ENCODE data around the gene KCNJ9. TPM values are rescaled to one million over a fixed set of nuclear protein-coding genes. Genes with fewer than 3 reads are reported as not detected.

Gene KCNJ9
- total RNA-seq, 1 donor from 2014 or later: not detected

- DNase-seq (ENCODE audit: low spot score in 2 of 2, unreplicated experiment in 2 of 2): no peak
- Mint-ChIP-seq H3K36me3 (no peaks in the 10 kb centered on the region), H3K4me1 (peaks cover 6% of the 10 kb centered on the region), H3K27ac (no peak overlapping the region), H3K4me3 (no peak overlapping the region), H3K27me3 (ENCODE audit: low read depth) (peaks cover 48% of the 10 kb centered on the region), H3K9me3 (no peaks in the 10 kb centered on the region)
- TF ChIP-seq CTCF (IDR thresholded peaks at IDR 0.05; ENCODE audit: unreplicated experiment): no peak
These were observed 13.1 kb upstream of the KCNJ9 start for GRCh38 chr1:160068225-160068624.

- peaks cover 6% of the 10 kb centered on the region for H3K4me1 Mint-ChIP-seq
- DNase-seq (ENCODE audit: low spot score in 2 of 2, unreplicated experiment in 2 of 2): no peak
- H3K27ac Mint-ChIP-seq: no peak within 1 kb of the TSS
- peaks cover 54% of the 10 kb centered on the region for H3K27me3 Mint-ChIP-seq (ENCODE audit: low read depth)
- H3K4me3 Mint-ChIP-seq: peak within 1 kb of the TSS; percentile 83
- no peaks in the 10 kb centered on the region for H3K36me3 Mint-ChIP-seq
- H3K9me3 Mint-ChIP-seq: no peaks in the 10 kb centered on the region
- no peak for TF ChIP-seq CTCF (IDR thresholded peaks at IDR 0.05; ENCODE audit: unreplicated experiment)
These were observed 11.7 kb upstream of the KCNJ9 start, which contains the start of gene KCNJ10 for GRCh38 chr1:160069460-160070231. Gene KCNJ10, minus strand, starts transcription at chr1:160070160. Its CDS starts 27,628 bp downstream, at chr1:160042532.

- no peak for TF ChIP-seq CTCF (IDR thresholded peaks at IDR 0.05; ENCODE audit: unreplicated experiment)
- peak overlapping the region; percentile 83 for H3K4me3 Mint-ChIP-seq
- no peak overlapping the region for H3K27ac Mint-ChIP-seq
- peak; percentile 76 to 85 for DNase-seq (ENCODE audit: low spot score in 2 of 2, unreplicated experiment in 2 of 2)
- H3K9me3 Mint-ChIP-seq: no peaks in the 10 kb centered on the region
- H3K36me3 Mint-ChIP-seq: no peaks in the 10 kb centered on the region
- peaks cover 59% of the 10 kb centered on the region for H3K27me3 Mint-ChIP-seq (ENCODE audit: low read depth)
- peaks cover 6% of the 10 kb centered on the region for H3K4me1 Mint-ChIP-seq
These were observed 10.8 kb upstream of the KCNJ9 start for GRCh38 chr1:160070243-160071163.

GRCh38 chr1:160071289-160071688 lies 10.0 kb upstream of the KCNJ9 start:
- H3K4me1 Mint-ChIP-seq: peaks cover 6% of the 10 kb centered on the region
- peaks cover 60% of the 10 kb centered on the region for H3K27me3 Mint-ChIP-seq (ENCODE audit: low read depth)
- H3K9me3 Mint-ChIP-seq: no peaks in the 10 kb centered on the region
- H3K4me3 Mint-ChIP-seq: no peak overlapping the region
- H3K27ac Mint-ChIP-seq: no peak overlapping the region
- no peak for DNase-seq (ENCODE audit: low spot score in 2 of 2, unreplicated experiment in 2 of 2)
- no peaks in the 10 kb centered on the region for H3K36me3 Mint-ChIP-seq
- no peak for TF ChIP-seq CTCF (IDR thresholded peaks at IDR 0.05; ENCODE audit: unreplicated experiment)

- no peak for TF ChIP-seq CTCF (IDR thresholded peaks at IDR 0.05; ENCODE audit: unreplicated experiment)
- Mint-ChIP-seq H3K4me3 (no peak overlapping the region), H3K36me3 (no peaks in the 10 kb centered on the region), H3K4me1 (peaks cover 6% of the 10 kb centered on the region), H3K27ac (no peak overlapping the region), H3K27me3 (ENCODE audit: low read depth) (peaks cover 68% of the 10 kb centered on the region), H3K9me3 (no peaks in the 10 kb centered on the region)
- no peak for DNase-seq (ENCODE audit: low spot score in 2 of 2, unreplicated experiment in 2 of 2)
These were observed 6.5 kb upstream of the KCNJ9 start for GRCh38 chr1:160074865-160075264.
